TTC549 (cell line): ENCODE data around the gene ELMO1.

Experiments used
- FAIRE-seq: peaks from 2 replicates; lab custom pipeline; 2012; peaks lifted over from hg19 to GRCh38; lab: Jason Lieb, UNC

ELMO1 gene

GRCh38 chr7:37216156-37216852 lies 232.4 kb downstream of the ELMO1 start:
- no peak for FAIRE-seq

DNA sequence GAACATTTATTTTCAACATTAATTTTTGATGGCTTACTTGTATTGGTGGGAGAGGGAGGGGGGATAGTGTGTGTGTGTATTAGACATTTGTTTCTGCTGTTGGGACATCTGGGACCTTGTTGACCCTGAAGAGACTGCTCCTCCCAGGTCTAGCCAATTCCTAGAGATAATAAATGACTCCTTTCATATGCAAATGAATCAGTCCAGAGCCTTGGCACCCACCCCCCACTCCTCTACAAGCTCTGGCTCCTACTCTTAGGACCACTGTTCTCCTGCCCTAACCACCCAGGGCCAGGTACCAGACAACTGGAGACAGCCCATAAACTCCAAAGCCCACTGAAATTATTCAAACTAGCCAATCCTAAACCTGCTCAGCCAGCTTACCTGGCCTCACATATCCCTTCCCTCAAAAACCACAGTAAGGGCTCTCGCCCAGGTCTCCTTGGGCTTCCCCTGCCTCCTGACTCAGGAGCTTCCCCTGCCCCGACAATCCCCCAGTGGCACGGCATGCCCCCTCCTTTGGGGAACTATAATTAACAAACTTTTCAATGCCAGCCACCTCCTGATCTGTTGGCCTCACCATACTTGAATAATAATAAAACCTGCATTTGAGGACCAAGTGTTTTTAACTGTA lies 233.3 kb downstream of the ELMO1 start:
- no peak for FAIRE-seq

DNA sequence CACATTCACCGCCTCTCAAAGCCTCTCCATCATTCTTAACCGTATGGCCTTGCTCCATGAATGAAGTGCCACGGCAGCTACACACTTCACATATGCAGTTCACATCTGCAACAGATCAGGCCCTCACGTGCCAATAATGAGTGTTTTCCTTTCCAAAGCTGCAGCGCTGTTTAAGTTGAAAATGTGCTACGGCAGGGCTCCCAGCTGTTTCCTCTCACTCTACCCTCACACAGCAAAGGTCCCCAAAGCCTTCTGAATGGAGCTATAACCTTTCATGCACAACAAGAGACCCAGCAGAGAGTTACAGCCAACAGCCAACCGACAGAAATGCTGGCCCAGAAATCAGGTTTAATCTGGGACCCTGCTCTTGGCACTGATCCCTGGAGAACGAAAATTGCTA lies 236.1 kb downstream of the ELMO1 start:
- FAIRE-seq, result no peak

DNA sequence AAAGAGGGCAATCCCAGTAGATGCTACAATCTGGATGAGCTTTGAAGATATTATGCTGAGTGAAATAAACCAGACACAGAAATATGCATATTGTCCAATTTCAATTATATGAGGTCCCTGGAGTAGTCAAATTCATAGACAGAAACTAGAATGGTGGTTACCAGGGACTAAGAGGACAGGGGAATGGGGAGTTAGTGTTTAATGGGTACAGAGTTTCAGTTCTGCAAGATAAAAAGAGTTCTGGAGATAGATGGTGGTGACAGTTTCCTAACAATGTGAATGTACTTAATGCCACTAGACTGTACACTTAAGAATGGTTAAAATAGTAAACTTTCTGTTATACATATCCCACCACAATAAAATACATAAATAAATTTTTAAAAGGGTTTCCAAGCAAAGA lies 236.6 kb downstream of the ELMO1 start:
- FAIRE-seq, result no peak

GRCh38 chr7:37211097-37211880 lies 237.4 kb downstream of the ELMO1 start:
- no peak for FAIRE-seq

- FAIRE-seq, result no peak
Measured at GRCh38 chr7:37209195-37209594, 239.5 kb downstream of the ELMO1 start.

DNA sequence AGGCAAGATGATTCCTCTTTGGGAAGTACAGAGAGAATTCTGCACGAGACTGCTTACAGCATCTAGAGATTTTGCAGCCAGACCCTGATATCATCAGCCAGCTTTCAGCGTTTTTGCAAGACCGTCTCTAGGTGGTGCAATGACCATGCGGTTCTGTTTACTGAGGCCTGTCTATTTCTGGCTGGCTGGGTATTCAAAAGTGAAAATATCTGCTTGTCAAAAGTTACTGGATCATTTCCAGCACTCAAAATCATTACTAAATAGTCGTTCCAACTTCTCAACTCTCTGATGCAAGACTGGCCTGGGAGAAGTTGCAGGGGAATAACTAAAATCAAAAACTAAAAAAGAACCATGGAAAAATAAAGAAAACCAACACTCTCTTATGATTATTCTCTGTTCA lies 240.1 kb downstream of the ELMO1 start:
- no peak for FAIRE-seq

DNA sequence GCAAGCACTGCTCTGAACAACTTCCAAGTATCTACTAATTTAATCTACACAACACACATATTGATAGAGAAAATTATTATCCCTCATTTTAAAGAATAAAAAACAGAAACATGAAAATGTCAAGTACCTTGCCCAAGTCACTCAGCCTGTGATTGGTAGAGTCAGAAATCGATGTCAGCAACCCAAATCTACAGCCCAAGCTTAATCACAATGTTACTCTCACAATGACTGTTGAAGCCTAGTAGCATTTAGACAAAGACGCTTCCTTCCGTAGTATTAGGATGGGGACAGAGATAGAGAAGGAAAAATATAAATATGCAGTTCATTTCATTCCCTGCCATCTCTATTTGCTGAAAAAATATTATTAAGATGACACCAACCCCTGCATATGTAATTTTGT lies 242.5 kb downstream of the ELMO1 start:
- no peak for FAIRE-seq

- no peak for FAIRE-seq
Measured at GRCh38 chr7:37205451-37205850, 243.2 kb downstream of the ELMO1 start.

- no peak for FAIRE-seq
Measured at GRCh38 chr7:37201876-37202198, 246.8 kb downstream of the ELMO1 start.

GRCh38 chr7:37201003-37201875 lies 247.4 kb downstream of the ELMO1 start:
- no peak for FAIRE-seq

DNA sequence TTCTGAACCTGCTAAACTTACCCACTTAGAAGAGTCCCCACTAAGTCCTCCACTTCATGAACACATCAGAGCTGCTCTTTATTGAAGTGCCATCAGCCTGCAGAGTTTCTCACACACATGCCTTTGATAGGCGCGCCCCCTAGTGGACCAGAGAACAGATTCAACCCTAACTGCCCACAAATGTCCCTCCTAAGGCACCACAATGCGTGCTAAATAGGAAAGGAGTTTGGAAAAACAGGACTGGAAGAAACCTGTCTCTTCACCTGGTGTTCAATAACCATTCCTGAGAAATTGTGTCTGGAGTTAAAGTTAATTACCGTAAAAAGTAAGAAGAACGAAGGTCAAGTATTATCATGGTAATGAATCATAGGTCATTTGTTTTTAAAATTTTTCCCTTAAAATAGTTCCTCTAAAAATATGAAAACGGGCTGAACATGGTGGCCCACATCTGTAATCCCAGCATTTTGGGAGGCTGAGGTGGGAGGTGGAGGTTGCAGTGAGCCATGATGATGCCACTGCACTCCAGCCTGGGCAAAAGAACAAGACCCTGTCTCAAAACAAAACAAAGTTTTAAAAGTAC lies 249.7 kb downstream of the ELMO1 start:
- FAIRE-seq, result no peak

GRCh38 chr7:37198041-37198905 lies 250.4 kb downstream of the ELMO1 start:
- FAIRE-seq, result no peak

DNA sequence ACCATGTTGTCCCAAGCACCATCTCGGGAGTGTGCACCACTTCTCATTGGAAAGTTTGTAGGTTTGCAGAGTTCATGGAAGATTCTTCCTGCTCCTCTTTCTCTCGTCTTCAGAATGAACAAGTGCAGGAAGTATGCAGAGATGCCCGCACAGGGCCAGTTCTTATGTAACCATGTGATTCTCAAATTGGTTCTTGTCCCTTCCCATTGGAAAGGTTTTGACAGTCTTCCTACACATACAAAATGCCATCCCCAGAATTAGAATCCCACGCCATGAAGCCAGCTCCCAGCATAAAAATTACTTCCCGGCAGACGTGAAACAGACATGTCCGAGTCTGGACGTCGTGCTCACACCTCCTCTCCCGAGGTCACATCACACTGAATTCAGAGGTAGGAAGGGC lies 251.6 kb downstream of the ELMO1 start:
- FAIRE-seq, result no peak

GRCh38 chr7:37196676-37197075 lies 252.0 kb downstream of the ELMO1 start:
- no peak for FAIRE-seq

- no peak for FAIRE-seq
Measured at GRCh38 chr7:37195388-37195787, 253.3 kb downstream of the ELMO1 start.

DNA sequence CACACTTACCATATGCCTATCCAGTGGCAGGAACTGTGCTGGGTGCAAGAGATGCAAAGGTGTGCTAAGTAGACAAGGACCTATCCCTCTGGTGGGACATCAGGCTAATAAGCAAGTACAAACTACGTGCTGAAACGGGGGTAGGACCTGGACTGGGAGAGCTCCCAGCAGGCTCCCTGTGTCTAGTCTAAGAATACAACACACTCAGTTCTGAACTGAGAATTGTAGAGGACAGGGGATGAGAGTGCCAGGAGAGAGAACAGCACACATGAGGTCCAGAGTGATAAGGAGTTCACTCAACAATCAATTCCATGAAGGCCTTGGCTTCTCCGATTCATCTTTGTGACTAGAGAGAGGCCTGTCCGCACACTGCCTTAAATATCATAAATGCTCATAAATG lies 253.7 kb downstream of the ELMO1 start:
- no peak for FAIRE-seq

DNA sequence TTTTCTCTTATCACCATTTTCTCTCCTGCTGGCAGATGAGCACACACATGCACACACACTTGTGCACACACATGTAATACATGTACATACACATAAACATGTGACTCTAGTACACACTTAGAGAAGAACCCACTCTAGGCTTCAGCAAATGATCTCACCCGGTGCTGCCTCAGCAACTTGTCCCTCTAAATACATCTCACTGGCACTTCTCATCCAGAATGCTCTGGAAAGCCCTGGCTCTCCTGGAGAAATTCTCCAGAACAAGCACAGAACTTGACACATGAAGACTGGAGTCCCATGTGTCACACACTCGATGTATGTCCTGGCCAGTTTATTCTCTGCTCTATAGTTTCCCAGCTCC lies 254.9 kb downstream of the ELMO1 start:
- FAIRE-seq, result no peak

- no peak for FAIRE-seq
Measured at GRCh38 chr7:37193087-37193774, 255.4 kb downstream of the ELMO1 start.

DNA sequence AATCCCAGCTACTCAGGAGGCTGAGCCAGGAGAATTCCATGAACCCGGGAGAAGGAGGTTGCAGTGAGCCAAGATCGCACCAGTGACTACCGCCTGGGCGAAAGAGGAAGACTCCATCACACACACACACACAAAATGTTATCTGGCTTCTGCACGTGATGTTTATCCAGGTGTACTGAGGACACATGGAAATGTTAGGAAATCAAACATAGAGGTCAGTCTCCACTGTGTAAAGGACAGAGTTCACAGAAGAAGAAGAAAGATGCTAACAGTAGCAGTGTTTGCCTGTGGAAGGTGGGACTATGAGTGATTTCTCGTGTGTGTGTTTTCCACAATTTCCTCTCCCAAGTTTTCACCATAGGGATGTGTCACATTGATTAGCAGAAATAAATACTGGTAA lies 256.9 kb downstream of the ELMO1 start:
- no peak for FAIRE-seq

- no peak for FAIRE-seq
Measured at GRCh38 chr7:37187179-37187578, 261.5 kb downstream of the ELMO1 start.
